BJ (cell line): ENCODE measurements around the gene ATE1. TPM values are rescaled to one million over a fixed set of nuclear protein-coding genes. Genes with fewer than 3 reads are reported as not detected.

Experiments
- CTCF ChIA-PET: fragments of 350-600 bp; formaldehyde crosslinking; extraction: SDS; loops from one replicate; lab custom pipeline; 2021; ENCODE audit warnings: antibody characterized with exemption, inconsistent platforms; lab: Yijun Ruan, JAX
- POLR2A ChIA-PET: fragments of 300-600 bp; sonication (Branson Sonifier 250); formaldehyde crosslinking; extraction: SDS; loops from one replicate; lab custom pipeline; 2021; ENCODE audit warnings: antibody characterized with exemption; lab: Charles Lee
- DNase-seq: peaks from one replicate; pipeline ENCODE4 v3.0.0-alpha.2; 2011; ENCODE audit warnings: low read depth
- H3K27me3 ChIP-seq: 2 replicates; pipeline ENCODE4 v1.6.0; 2011; ENCODE audit warnings: low read length; ENCODE audit not compliant: control insufficient read depth, insufficient read depth
- H3K36me3 ChIP-seq: 2 replicates; pipeline ENCODE4 v1.5.1; 2011; ENCODE audit warnings: low read length; ENCODE audit not compliant: control insufficient read depth, insufficient read depth
- H3K4me3 ChIP-seq: 2 replicates; pipeline ENCODE4 v1.5.1; 2011; ENCODE audit warnings: low read depth, mild to moderate bottlenecking, control low read depth, low read length
- CTCF ChIP-seq: IDR thresholded peaks from 2 replicates; pipeline ENCODE4 v1.5.1; 2011; ENCODE audit warnings: low read depth, mild to moderate bottlenecking, control low read depth, inconsistent platforms, low read length, moderate library complexity; ENCODE audit not compliant: insufficient read depth
- polyA plus RNA-seq: library from polyadenylated mRNA; depleted of rRNA; stranded (reverse); fragments of >200 nt; gene quantifications from 2 replicates; pipeline ENCODE4 v1.2.3, GENCODE V29; 2011; rRNA removed
- small RNA-seq: library from RNA; depleted of rRNA; stranded (forward); fragments of <200 nt; gene quantifications from one replicate; pipeline ENCODE3, GENCODE V24; 2012; ENCODE audit warnings: low replicate concordance, low read depth; ENCODE audit not compliant: insufficient read length

The ATE1 gene
- polyA plus RNA-seq, 1 experiment: 7.4 TPM

- DNase-seq: no peak
- ChIA-PET POLR2A (no interaction called here), CTCF (interaction anchor here (0.6 kb wide), 1 partner anchor 207 kb away, joined by 3 read pairs; no protein-coding TSS in a partner anchor)
- Histone ChIP-seq H3K36me3 (no peaks in the 10 kb centered on the region), H3K27me3 (no peaks in the 10 kb centered on the region), H3K4me3 (no peak overlapping the region)
- TF ChIP-seq CTCF: no peak
These were observed 233.4 kb downstream of the ATE1 start for GRCh38 chr10:121694327-121694965.

- no peak for DNase-seq
- H3K27me3 ChIP-seq: no peaks in the 10 kb centered on the region
- no peaks in the 10 kb centered on the region for H3K36me3 ChIP-seq
- H3K4me3 ChIP-seq: no peak overlapping the region
- ChIA-PET CTCF (no interaction called here), POLR2A (no interaction called here)
- TF ChIP-seq CTCF: no peak
These were observed 235.2 kb downstream of the ATE1 start for GRCh38 chr10:121692626-121693025.

- POLR2A ChIA-PET: no interaction called here
- no peak for TF ChIP-seq CTCF
- Histone ChIP-seq H3K36me3 (no peaks in the 10 kb centered on the region), H3K4me3 (no peak overlapping the region), H3K27me3 (no peaks in the 10 kb centered on the region)
- no peak for DNase-seq
- CTCF ChIA-PET: interaction anchor here (0.6 kb wide), 1 partner anchor 969 kb away, joined by 3 read pairs; no protein-coding TSS in a partner anchor
These were observed 236.9 kb downstream of the ATE1 start for GRCh38 chr10:121690970-121691369.

Small RNA genes within 50 kb of the gene (small RNA-seq; reads per million reads assigned to genes)
- gene RF00019 (not detected), gene RF02219 (not detected)

Other genes starting within 250 kb of the ATE1 start
- 14.4 and 24.7 TPM in 2 replicates for gene NSMCE4A, start 47.2 kb upstream of the ATE1 start, polyA plus RNA-seq
- 7.0 and 10.4 TPM in 2 replicates for gene TACC2, start 61.1 kb upstream of the ATE1 start, polyA plus RNA-seq